ENCODE results near the gene MCOLN1.
"Not testable (repeated sequence)": the region's sequence is repeated elsewhere in the genome, so short reads cannot be mapped to it uniquely, and the experiment has no call there.

Gene MCOLN1

DNA sequence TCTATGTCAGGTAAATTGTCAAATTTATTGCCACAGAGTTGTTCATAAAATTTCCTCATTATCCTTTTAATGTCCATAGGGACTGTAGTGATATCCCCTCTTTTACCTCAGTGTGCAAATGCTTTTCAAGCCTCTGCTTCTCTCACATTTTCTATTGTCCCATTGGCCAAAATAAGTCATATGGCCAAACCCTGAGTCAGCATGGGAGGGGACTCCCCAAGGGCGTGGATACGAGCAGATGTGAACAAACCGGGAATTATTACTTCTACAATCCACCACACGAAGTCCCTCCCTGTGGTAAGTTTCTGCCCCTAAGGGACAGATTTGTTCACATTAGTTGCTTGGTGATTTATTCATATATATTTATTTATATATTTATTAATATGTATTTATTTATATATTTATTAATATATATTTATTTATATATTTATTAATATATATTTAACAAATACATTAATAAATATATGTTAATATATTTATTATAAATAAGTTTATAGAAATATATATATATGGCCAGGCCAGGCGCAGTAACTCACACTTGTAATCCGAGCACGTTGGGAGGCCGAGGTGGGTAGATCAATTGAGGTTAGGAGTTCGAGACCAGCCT, 53.1 kb downstream of the MCOLN1 start:
- no peak for DNase-seq (ENCODE audit: low read depth in 2 of 2)

DNA sequence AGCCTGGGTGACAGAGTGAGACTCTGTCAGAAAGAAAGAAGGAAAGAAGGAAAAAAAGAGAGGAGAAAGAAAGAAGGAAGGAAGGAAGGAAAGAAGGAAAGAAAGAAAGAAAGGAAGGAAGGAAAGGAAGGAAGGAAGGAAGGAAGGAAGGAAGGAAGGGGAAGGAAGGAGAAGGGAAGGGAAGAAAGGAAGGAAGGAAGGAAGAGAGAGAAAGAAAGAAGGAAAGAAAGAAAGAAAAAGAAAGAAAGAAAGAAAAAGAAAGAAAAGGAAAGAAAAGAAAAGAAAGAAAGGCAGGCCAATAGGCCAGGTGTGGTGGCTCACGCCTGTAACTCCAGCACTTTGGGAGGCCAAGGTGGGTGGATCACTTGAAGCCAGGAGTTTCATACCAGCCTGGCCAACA, 55.0 kb downstream of the MCOLN1 start:
- DNase-seq (ENCODE audit: low read depth in 2 of 2): not testable (repeated sequence)

DNA sequence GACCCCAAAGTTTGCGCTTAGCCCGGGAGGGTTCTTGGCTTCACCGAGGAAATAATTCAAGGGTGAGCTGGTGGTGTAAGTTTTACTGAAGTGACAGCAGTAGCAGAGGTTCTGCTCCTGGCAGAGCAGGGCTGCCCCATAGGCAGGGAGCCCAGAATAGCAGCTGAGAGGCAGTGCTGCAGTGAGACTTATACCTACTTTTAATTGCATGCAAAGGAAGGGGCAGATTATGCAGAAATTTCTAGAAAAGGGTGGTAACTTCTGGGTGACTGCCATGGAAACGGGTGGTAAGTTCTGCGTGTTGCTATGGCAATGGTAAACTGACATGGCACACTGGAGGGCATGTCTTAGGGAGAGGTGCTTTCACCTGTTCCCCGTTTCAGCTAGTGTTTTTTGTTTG, 55.7 kb downstream of the MCOLN1 start:
- DNase-seq (ENCODE audit: low read depth in 2 of 2): no peak

DNA sequence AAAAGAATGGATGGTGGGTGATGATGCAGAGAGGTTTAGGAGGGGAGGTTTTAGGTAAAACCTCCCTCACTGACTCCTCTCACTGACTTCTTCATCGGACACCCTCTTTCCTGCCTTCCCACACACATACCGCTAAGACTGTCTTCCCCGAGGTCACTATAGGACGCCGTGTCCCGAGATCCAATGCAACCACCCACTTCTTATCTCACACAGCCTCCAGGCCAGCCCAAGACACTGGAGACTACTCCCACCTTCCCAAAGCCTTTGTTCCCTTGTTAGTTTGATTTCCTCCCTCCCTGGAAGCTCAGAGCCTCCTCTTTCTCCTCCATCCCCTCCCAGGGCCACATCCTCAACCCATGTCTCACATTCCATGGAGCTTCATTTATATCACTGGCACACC, 56.8 kb downstream of the MCOLN1 start:
- DNase-seq (ENCODE audit: low read depth in 2 of 2): no peak

DNA sequence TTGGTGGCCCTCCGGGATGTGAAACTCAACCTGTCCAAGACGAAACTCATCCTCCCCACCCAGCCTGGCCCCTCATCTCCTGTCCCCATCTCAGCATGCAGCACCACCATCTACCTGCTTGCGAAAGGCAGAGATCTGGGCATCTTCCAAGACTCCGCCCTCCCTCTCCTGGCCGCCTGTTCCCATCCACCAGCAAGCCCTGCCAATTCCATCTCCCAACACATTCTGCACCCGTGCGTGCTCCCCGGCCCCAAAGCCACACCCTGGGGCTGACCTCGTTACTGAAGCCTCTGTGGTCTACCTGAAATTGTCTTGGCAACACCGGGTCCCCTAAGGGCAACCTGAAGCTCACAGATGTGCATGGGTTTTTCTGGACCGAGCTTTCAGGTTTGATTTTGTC, 60.0 kb downstream of the MCOLN1 start:
- no peak for DNase-seq (ENCODE audit: low read depth in 2 of 2)

Measured in fibroblast of skin of left quadriceps (primary cell).